Measurements from ENCODE around the gene ZNF70.

GRCh38 chr22:23744485-23744884 is 6.4 kb downstream of the ZNF70 start:
- no peak for TF ChIP-seq ZC3H8 (IDR thresholded peaks at IDR 0.05)
- no peak for TF ChIP-seq RAD51 (IDR thresholded peaks at IDR 0.05; ENCODE audit: borderline replicate concordance, low read depth)
- no peak for TF ChIP-seq CTCF (IDR thresholded peaks at IDR 0.05 in 2 of 3, conservative IDR thresholded peaks at IDR 0.05 in 1 of 3; ENCODE audit: insufficient read depth in 2 of 3, low read depth in 1 of 3, low read length in 3 of 3)
- TF ChIP-seq FOXM1 (IDR thresholded peaks at IDR 0.05; ENCODE audit: low read depth): no peak
- TF ChIP-seq FOXM1 (CRISPR knock-in tag; IDR thresholded peaks at IDR 0.05; ENCODE audit: low read depth): no peak
- TF ChIP-seq ZBTB40 (IDR thresholded peaks at IDR 0.05): no peak
- no peak for TF ChIP-seq ZBTB40 (CRISPR knock-in tag; IDR thresholded peaks at IDR 0.05)
- TF ChIP-seq POLR2A (conservative IDR thresholded peaks at IDR 0.05): no peak
- no peak for TF ChIP-seq SMC3 (conservative IDR thresholded peaks at IDR 0.05; ENCODE audit: insufficient read depth, low read depth, low read length)
- TF ChIP-seq, protein P1, sequence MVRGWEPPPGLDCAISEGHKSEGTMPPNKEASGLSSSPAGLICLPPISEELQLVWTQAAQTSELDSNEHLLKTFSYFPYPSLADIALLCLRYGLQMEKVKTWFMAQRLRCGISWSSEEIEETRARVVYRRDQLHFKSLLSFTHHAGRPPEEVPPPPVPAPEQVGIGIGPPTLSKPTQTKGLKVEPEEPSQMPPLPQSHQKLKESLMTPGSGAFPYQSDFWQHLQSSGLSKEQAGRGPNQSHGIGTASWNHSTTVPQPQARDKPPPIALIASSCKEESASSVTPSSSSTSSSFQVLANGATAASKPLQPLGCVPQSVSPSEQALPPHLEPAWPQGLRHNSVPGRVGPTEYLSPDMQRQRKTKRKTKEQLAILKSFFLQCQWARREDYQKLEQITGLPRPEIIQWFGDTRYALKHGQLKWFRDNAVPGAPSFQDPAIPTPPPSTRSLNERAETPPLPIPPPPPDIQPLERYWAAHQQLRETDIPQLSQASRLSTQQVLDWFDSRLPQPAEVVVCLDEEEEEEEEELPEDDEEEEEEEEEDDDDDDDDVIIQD (CRISPR knock-in tag; IDR thresholded peaks at IDR 0.05): no peak
- no peak for TF ChIP-seq BHLHE40 (IDR thresholded peaks at IDR 0.05; ENCODE audit: low read length)
- TF ChIP-seq EZH2 (IDR thresholded peaks at IDR 0.05; ENCODE audit: borderline replicate concordance, low read depth, low read length): no peak

All from K562 (cell line).